HCT116 (cell line): ENCODE measurements around the gene MAST4.

Experiments used
- CEBPB ChIP-seq: IDR thresholded peaks from 2 replicates; pipeline ENCODE4 v1.6.1; 2012; ENCODE audit warnings: low read depth
- CTCF ChIP-seq, 3 experiments: fragments of 200-600 bp in 1 of 3; sonication (generic) in 1 of 3; IDR thresholded peaks in 2 of 3; conservative IDR thresholded peaks in 1 of 3; 2 replicates each; pipeline ENCODE4 v1.5.1; 2012 to 2017; ENCODE audit warnings: low read depth in 2 of 3, low read length in 2 of 3, antibody characterized with exemption in 1 of 3, borderline replicate concordance in 1 of 3, control low read depth in 1 of 3, mild to moderate bottlenecking in 1 of 3, mixed read lengths in 1 of 3, mixed run types in 1 of 3, moderate library complexity in 1 of 3; ENCODE audit not compliant: insufficient read depth in 1 of 3
- EGR1 ChIP-seq: IDR thresholded peaks from 2 replicates; pipeline ENCODE4 v1.6.1; 2012; ENCODE audit warnings: low read depth
- ELF1 ChIP-seq: IDR thresholded peaks from 2 replicates; pipeline ENCODE4 v1.6.1; 2012; ENCODE audit warnings: low read depth, borderline replicate concordance
- EZH2 ChIP-seq: fragments of 200-600 bp; sonication (generic); IDR thresholded peaks from 2 replicates; pipeline ENCODE4 v1.6.1; 2017; ENCODE audit warnings: antibody characterized with exemption, mixed run types
- JUND ChIP-seq: IDR thresholded peaks from 2 replicates; pipeline ENCODE4 v1.6.1; 2012
- POLR2A ChIP-seq: IDR thresholded peaks from 2 replicates; pipeline ENCODE4 v1.7.0; 2011; ENCODE audit warnings: borderline replicate concordance; ENCODE audit not compliant: insufficient read depth, insufficient read length; ENCODE audit errors: extremely low read depth
- POLR2AphosphoS5 ChIP-seq: IDR thresholded peaks from 2 replicates; pipeline ENCODE4 v1.6.1; 2011; ENCODE audit warnings: mild to moderate bottlenecking, low read depth, low read length, moderate library complexity
- RAD21 ChIP-seq: IDR thresholded peaks from 2 replicates; pipeline ENCODE4 v1.6.1; 2012; ENCODE audit warnings: low read depth, mild to moderate bottlenecking
- SIN3A ChIP-seq: IDR thresholded peaks from 2 replicates; pipeline ENCODE4 v1.6.1; 2012; ENCODE audit warnings: low read depth
- SP1 ChIP-seq: IDR thresholded peaks from 2 replicates; pipeline ENCODE4 v1.6.1; 2012; ENCODE audit warnings: low read depth
- TCF7L2 ChIP-seq: IDR thresholded peaks from 2 replicates; pipeline ENCODE4 v1.7.0; 2011; ENCODE audit warnings: borderline replicate concordance, inconsistent platforms; ENCODE audit not compliant: insufficient read depth, insufficient read length; ENCODE audit errors: extremely low read depth
- ZNF274 ChIP-seq: fragments of 200-500 bp; sonication (Bioruptor generic); IDR thresholded peaks from 2 replicates; pipeline ENCODE4 v1.6.1; 2014; ENCODE audit warnings: mild to moderate bottlenecking, low read depth, low read length, inconsistent platforms

DNA sequence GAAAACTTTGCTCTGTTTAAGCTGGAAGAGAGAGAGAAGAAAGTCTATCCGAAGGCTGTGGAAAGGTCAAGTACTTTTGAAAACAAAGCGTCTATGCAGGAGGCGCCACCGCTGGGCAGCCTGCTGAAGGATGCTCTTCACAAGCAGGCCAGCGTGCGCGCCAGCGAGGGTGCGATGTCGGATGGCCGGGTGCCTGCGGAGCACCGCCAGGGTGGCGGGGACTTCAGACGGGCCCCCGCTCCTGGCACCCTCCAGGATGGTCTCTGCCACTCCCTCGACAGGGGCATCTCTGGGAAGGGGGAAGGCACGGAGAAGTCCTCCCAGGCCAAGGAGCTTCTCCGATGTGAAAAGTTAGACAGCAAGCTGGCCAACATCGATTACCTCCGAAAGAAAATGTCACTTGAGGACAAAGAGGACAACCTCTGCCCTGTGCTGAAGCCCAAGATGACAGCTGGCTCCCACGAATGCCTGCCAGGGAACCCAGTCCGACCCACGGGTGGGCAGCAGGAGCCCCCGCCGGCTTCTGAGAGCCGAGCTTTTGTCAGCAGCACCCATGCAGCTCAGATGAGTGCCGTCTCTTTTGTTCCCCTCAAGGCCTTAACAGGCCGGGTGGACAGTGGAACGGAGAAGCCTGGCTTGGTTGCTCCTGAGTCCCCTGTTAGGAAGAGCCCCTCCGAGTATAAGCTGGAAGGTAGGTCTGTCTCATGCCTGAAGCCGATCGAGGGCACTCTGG, 567.8 kb downstream of the MAST4 start:
- TF ChIP-seq SP1 (no peak), POLR2A (no peak), CTCF (IDR thresholded peaks at IDR 0.05 in 2 of 3, conservative IDR thresholded peaks at IDR 0.05 in 1 of 3; ENCODE audit: borderline replicate concordance in 1 of 3, insufficient read depth in 1 of 3, low read depth in 2 of 3, low read length in 2 of 3) (no peak), EZH2 (no peak), EGR1 (no peak), SIN3A (no peak), RAD21 (no peak), POLR2AphosphoS5 (no peak), ELF1 (no peak), JUND (no peak), TCF7L2 (no peak), CEBPB (no peak), ZNF274 (no peak)
